Tibial nerve (tissue), 4 donors: ENCODE data around the gene CORO7.

Experiments used
- EP300 ChIP-seq, 2 donors: sonication (generic); formaldehyde crosslinking; IDR thresholded peaks; one replicate each; pipeline ENCODE4 v1.6.1; 2017; ENCODE audit warnings: antibody characterized with exemption in 2 of 2, mild to moderate bottlenecking in 1 of 2
- POLR2A ChIP-seq, 2 donors: fragments of 450-650 bp; IDR thresholded peaks; one replicate each; pipeline ENCODE4 v1.6.1; 2017; ENCODE audit warnings: antibody characterized with exemption in 2 of 2, mild to moderate bottlenecking in 2 of 2, moderate library complexity in 2 of 2
- TF ChIP-seq, protein P1 (sequence below), 5 experiments: fragments of 200-600 bp in 3 of 5; fragments of 450-650 bp in 2 of 5; sonication (generic) in 3 of 5; IDR thresholded peaks; one replicate each; pipeline ENCODE4 v1.5.1; 2016 to 2019; ENCODE audit warnings: antibody characterized with exemption in 5 of 5, mild to moderate bottlenecking in 3 of 5, moderate library complexity in 2 of 5

DNA sequence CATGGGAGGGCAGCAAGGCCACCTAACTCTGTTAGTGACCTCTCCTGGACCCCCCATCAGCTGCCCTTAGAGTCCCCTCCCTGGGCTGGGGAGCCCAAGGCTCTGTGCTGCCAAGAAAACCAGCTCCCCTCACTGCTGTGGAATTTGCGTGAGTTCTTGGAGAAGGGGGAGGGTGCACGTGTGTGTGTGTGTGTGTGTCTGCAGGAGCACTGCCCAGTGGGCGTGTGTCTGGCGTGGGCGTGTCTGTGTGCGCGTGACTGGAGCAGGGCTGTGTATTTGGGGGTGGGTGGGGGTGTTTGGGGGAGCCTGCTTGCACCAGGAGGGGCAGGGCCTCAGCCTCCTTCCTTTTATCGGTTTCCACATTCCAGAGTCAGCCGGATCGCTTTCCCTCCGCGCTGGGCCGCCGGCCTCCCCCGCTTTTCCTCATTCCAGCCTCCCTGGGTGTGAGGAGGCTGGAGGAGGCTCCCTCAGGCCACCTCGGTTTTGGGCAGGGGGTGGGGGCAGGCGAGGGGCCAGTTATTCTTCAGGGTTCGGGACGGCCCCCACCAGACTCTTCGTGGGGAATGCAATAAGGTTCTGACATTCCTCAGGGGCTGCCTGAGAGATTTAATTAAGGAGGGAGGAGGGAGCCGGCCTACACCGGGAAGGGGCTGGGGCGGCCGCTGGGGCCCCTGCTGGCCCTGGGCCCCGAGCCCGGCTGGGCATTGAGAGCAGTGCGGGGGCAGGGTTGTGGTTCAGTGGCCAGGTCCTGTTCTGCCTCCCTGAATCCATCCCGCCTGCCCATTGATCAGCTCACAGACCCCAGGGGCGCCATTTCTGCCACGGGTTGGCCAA lies 42.3 kb downstream of the CORO7 start:
- TF ChIP-seq, protein P1, sequence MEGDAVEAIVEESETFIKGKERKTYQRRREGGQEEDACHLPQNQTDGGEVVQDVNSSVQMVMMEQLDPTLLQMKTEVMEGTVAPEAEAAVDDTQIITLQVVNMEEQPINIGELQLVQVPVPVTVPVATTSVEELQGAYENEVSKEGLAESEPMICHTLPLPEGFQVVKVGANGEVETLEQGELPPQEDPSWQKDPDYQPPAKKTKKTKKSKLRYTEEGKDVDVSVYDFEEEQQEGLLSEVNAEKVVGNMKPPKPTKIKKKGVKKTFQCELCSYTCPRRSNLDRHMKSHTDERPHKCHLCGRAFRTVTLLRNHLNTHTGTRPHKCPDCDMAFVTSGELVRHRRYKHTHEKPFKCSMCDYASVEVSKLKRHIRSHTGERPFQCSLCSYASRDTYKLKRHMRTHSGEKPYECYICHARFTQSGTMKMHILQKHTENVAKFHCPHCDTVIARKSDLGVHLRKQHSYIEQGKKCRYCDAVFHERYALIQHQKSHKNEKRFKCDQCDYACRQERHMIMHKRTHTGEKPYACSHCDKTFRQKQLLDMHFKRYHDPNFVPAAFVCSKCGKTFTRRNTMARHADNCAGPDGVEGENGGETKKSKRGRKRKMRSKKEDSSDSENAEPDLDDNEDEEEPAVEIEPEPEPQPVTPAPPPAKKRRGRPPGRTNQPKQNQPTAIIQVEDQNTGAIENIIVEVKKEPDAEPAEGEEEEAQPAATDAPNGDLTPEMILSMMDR (IDR thresholded peaks at IDR 0.05) = no peak
- TF ChIP-seq POLR2A (IDR thresholded peaks at IDR 0.05) = peak in 1 of 2 donors; percentile 26
- TF ChIP-seq EP300 (IDR thresholded peaks at IDR 0.05) = peak in 1 of 2 donors; percentile 84
